Skeletal muscle tissue (tissue), 4 donors: Measurements from ENCODE around the gene SELP. TPM values are rescaled to one million over a fixed set of nuclear protein-coding genes. Genes with fewer than 3 reads are reported as not detected.

ENCODE experiments used
- H3K27ac ChIP-seq: one replicate; pipeline ENCODE4 v1.7.0; 2013; ENCODE audit warnings: mild to moderate bottlenecking, low read depth, low read length, inconsistent platforms
- H3K27me3 ChIP-seq, 3 donors: one replicate each; pipeline ENCODE4 v1.7.0; 2013; ENCODE audit warnings: low read length in 3 of 3; ENCODE audit not compliant: control insufficient read depth in 3 of 3, insufficient read depth in 3 of 3
- H3K36me3 ChIP-seq, 3 donors: one replicate each; pipeline ENCODE4 v1.7.0; 2013; ENCODE audit warnings: low read length in 3 of 3; ENCODE audit not compliant: control insufficient read depth in 3 of 3, insufficient read depth in 3 of 3
- H3K4me1 ChIP-seq, 3 donors: one replicate each; pipeline ENCODE4 v1.7.0; 2013; ENCODE audit warnings: low read length in 3 of 3, mild to moderate bottlenecking in 3 of 3; ENCODE audit not compliant: control insufficient read depth in 3 of 3, insufficient read depth in 3 of 3
- H3K4me3 ChIP-seq, 3 donors: one replicate each; pipeline ENCODE4 v1.7.0; 2013; ENCODE audit warnings: low read length in 3 of 3
- H3K9ac ChIP-seq, 3 donors: one replicate each; pipeline ENCODE4 v1.7.0; 2013; ENCODE audit warnings: low read length in 3 of 3, mild to moderate bottlenecking in 3 of 3, moderate library complexity in 2 of 3, low read depth in 1 of 3
- H3K9me3 ChIP-seq, 3 donors: one replicate each; pipeline ENCODE4 v1.7.0; 2013; ENCODE audit warnings: low read length in 3 of 3; ENCODE audit not compliant: control insufficient read depth in 3 of 3
- total RNA-seq: library from RNA; depleted of rRNA; stranded (reverse); fragments of >200 nt; gene quantifications from one replicate; pipeline ENCODE4 v1.2.3, GENCODE V29; 2014
- donor health status: Osteomylitis.

SELP gene
- total RNA-seq, 1 donor from 2014 or later, result 0.52 TPM

DNA sequence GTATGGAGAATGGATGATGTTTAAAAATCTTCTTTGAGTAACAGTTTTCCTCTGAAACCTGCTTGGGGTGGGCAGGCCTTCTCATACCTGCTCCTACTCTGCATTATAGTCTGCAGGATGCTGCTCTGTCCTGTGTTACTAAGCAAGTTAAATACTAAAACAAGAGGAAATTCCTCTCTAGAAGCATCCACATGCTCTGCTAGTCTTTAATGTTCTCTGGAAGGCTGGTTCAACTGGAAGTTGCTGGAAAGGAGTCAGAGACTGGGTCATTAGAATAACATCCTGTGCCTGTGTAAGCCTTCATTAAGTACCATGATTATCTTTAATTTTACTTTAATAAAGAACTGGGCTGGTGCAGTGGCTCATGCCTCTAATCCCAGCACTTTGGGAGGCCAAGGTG lies 5.8 kb downstream of the SELP start:
- no peak overlapping the region for H3K4me3 ChIP-seq
- no peaks in the 10 kb centered on the region for H3K9me3 ChIP-seq
- H3K27me3 ChIP-seq, result peaks cover 0 to 8% (median 0%) of the 10 kb centered on the region in 3 donors
- H3K36me3 ChIP-seq, result no peaks in the 10 kb centered on the region
- peaks cover 0 to 3% (median 0%) of the 10 kb centered on the region in 3 donors for H3K4me1 ChIP-seq
- H3K27ac ChIP-seq, result no peak overlapping the region
- no peak overlapping the region for H3K9ac ChIP-seq

DNA sequence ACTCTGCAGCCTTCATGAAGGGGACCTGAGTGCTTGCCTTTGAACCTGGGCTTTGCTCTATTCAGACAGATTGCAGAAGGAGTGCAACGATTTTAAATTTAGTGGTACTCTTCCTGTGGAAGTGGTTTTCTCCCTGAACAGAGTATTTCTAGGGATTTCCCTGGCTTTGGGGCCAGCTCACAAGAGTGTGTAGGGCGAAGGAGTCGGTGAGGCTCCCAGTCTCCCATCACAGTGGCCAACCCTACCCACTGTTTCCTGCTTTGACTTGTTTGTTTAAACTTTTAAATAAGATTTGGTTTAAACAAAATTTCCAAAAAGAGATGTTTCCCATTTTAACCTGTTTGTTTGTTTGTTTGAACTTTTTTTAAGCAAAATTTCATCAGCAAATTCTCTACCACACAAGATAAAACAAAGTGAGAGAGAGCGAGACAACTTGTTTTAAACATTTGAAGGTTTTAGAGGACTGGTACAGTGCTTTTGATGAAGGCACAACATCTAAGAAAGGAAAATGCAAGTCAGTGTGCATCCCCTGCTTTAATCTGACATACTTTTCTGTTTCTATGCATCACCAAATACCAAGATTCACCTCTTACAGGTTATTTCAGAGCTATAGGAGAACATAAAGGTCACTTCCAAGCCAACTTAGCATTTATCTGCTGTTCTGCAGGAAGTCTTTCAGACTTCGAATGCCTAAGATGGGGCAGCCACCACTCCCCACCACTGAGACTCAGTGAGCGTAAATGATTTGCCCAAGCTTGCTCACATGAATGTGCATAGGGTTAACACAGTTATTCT lies 6.6 kb downstream of the SELP start:
- H3K27me3 ChIP-seq, result peaks cover 0 to 8% (median 0%) of the 10 kb centered on the region in 3 donors

DNA sequence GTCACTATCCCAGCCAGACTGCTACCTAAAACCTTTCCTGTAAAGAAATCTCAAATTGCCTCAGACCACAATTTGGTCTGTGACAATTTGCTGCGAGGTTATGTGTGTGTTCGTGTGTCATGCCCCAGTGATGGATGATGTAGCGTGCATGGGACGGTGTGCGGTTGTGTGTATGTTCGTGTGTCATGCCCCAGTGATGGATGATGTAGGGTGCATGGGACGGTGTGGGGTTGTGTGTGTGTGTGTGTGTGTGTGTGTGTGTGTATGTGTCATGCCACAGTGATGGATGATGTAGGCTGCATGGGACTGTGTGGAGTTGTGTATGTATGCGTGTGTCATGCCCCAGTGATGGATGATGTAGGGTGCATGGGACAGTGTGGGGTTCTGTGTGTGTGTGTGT lies 9.4 kb downstream of the SELP start:
- no peaks in the 10 kb centered on the region for H3K36me3 ChIP-seq
- peaks cover 0 to 3% (median 0%) of the 10 kb centered on the region in 3 donors for H3K4me1 ChIP-seq
- H3K27ac ChIP-seq, result no peak overlapping the region
- H3K9me3 ChIP-seq, result no peaks in the 10 kb centered on the region
- no peak overlapping the region for H3K4me3 ChIP-seq
- peaks cover 0 to 8% (median 0%) of the 10 kb centered on the region in 3 donors for H3K27me3 ChIP-seq
- H3K9ac ChIP-seq, result no peak overlapping the region

More for the DNA sequence above, 6.6 kb downstream of the SELP start:
- no peak overlapping the region for H3K4me3 ChIP-seq
- H3K36me3 ChIP-seq, result no peaks in the 10 kb centered on the region
- H3K4me1 ChIP-seq, result peaks cover 0 to 3% (median 0%) of the 10 kb centered on the region in 3 donors
- no peak overlapping the region for H3K27ac ChIP-seq
- H3K9ac ChIP-seq, result no peak overlapping the region
- H3K9me3 ChIP-seq, result no peaks in the 10 kb centered on the region

DNA sequence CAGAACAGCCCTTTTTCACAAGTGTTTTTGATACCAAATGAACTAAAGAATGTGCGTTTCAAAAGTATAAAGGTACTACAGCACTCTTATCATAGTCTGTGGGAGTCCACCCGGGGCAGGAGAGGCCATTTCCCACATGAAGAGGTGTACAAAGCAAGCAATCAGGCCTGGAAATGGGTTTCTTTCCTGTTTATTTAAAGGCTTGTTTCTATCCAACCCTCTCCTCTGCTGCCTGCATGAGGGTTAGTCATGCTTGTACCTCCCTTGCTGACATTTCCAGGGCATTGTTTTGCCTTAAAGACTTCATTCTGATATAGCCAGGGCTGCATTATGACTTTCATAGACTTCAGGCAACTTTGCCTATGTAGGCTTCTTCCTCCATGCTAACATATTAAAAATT lies 11.6 kb downstream of the SELP start:
- H3K4me1 ChIP-seq, result peaks cover 0 to 3% (median 0%) of the 10 kb centered on the region in 3 donors
- no peaks in the 10 kb centered on the region for H3K9me3 ChIP-seq
- no peaks in the 10 kb centered on the region for H3K36me3 ChIP-seq
- no peak overlapping the region for H3K4me3 ChIP-seq
- no peak overlapping the region for H3K27ac ChIP-seq
- H3K27me3 ChIP-seq, result peaks cover 0 to 8% (median 0%) of the 10 kb centered on the region in 3 donors
- no peak overlapping the region for H3K9ac ChIP-seq

DNA sequence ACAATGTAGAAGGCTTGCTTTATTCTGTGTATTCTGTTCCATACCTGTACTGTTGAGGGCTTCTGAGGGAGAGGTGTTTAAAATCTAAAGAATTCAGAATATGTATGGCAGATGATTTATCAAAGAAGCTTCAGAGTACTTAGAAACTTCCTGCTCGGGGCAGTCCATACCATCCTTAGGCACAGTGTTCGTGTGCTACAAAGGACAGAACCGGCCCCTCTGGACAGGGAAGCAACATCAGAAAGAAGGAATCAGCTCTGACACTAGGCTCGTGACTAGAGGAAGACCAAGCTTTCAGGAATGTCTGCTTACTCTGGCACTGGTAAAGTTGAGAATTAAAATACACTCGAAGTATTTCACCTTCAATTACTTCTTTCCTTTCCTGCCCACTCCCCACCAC lies 14.1 kb downstream of the SELP start:
- peaks cover 0 to 2% (median 0%) of the 10 kb centered on the region in 3 donors for H3K27me3 ChIP-seq
- no peaks in the 10 kb centered on the region for H3K9me3 ChIP-seq
- no peak overlapping the region for H3K9ac ChIP-seq
- no peak overlapping the region for H3K4me3 ChIP-seq
- H3K36me3 ChIP-seq, result no peaks in the 10 kb centered on the region
- H3K4me1 ChIP-seq, result peaks cover 0 to under 1% (median 0%) of the 10 kb centered on the region in 3 donors
- no peak overlapping the region for H3K27ac ChIP-seq

DNA sequence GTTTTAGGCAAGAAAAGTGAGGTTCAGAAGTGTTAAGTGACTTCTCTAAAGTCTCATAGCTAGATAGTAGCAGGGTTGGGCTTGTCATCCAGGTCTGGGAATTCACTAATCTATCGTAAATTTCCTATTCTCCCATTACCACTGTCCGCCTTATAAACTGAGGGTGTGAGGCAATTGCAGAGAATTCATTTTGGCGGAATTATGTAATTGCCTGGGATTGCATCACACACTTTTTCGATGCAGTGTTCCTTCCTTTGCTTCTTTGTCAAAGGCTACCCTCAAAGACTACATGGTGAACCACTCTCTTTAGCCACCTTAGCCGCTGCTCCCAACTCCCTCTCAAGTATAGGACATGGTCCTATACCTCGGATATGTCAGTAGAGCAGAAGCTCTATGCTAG lies 19.1 kb downstream of the SELP start:
- Histone ChIP-seq H3K9me3 (no peaks in the 10 kb centered on the region), H3K36me3 (no peaks in the 10 kb centered on the region), H3K27ac (no peak overlapping the region), H3K27me3 (no peaks in the 10 kb centered on the region), H3K4me1 (peaks cover 0 to 5% (median 2%) of the 10 kb centered on the region in 3 donors), H3K4me3 (no peak overlapping the region), H3K9ac (no peak overlapping the region)

DNA sequence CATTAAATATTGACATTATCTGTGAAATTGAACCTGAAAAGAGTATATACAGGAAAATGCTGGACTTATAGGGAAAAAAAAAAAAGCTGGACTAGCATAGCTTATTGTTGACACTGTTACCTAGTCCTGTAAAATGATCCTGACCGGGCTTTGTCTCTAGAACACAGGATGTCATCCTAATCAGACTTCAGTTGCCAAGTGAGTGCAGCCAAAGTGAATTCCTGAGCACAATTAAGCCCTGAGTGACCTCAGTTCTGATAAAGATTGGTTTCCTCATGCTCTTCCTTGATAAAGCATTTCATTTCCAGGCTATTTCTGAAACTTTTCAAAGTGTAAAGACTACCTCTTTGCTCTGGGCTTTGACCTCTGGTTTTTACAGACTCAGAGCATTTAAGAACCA lies 19.8 kb downstream of the SELP start:
- Histone ChIP-seq H3K9ac (no peak overlapping the region), H3K27me3 (no peaks in the 10 kb centered on the region), H3K36me3 (no peaks in the 10 kb centered on the region), H3K27ac (no peak overlapping the region), H3K9me3 (no peaks in the 10 kb centered on the region), H3K4me3 (no peak overlapping the region), H3K4me1 (peaks cover 0 to 5% (median 2%) of the 10 kb centered on the region in 3 donors)

DNA sequence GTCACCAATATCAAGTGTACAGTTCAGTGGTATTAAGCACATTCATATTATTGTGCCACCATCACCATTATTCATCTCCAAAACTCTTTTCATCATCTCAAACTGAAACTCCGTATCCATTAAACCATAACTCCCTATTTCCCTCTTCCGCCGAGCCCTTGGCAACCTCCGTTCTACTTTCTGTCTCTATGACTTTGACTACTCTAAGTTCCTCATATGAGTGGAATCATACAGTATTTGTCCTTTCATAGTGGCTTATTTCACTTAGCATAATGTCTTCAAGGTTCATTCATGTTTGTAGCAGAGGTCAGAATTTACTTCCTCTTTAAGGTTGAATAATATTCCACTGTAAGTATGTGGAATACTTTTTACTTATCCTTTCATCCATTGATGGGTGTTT lies 21.7 kb downstream of the SELP start:
- no peak overlapping the region for H3K9ac ChIP-seq
- H3K9me3 ChIP-seq, result no peaks in the 10 kb centered on the region
- H3K27me3 ChIP-seq, result peaks cover 0 to 5% (median 0%) of the 10 kb centered on the region in 3 donors
- no peak overlapping the region for H3K4me3 ChIP-seq
- no peaks in the 10 kb centered on the region for H3K36me3 ChIP-seq
- H3K4me1 ChIP-seq, result peaks cover 0 to 5% (median 2%) of the 10 kb centered on the region in 3 donors
- no peak overlapping the region for H3K27ac ChIP-seq

DNA sequence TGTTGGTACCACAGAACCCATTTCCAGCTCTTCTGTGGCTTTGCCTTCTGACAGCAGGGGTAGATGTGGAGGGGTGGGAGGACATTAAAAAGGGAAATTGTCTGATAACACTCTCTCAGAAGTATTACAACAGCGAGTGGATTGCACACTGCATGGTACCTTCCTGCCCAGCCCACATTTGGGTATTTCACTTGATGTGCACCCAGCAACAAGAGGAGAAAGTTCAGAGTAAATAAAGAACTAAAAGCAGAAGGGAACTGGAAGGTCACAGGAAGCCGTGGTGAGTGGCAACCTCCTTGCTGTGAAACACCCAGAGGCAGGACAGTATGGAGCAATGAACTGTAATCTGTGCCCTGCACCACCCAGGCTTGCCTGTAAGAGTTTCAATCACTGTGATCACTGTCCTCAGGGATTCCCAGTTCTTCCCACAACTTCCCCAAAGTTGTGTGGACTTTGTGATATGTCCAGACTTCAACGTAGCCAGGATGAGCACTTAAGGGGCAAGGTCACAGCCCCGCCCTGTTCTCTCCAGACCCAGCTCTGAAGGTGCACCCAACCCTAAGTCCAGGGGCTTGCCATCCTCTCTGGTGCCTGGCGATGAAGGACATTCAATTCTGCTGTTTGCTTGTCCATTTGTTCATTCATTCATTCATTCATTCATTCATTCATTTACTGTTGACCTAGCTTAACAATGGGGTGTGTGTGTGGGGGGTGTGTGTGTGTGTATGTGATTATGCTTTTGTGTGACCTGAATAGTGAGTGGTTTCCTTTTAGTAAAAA lies 25.0 kb downstream of the SELP start:
- Histone ChIP-seq H3K27ac (no peak overlapping the region), H3K9ac (no peak overlapping the region), H3K4me3 (no peak overlapping the region), H3K9me3 (no peaks in the 10 kb centered on the region), H3K27me3 (peaks cover 0 to 5% (median 0%) of the 10 kb centered on the region in 3 donors), H3K4me1 (peaks cover 0 to 2% (median 0%) of the 10 kb centered on the region in 3 donors), H3K36me3 (no peaks in the 10 kb centered on the region)
